ENCODE results near the gene RNF5.

The RNF5 gene

GRCh38 chr6:32175711-32176475, 2.3 kb upstream of the RNF5 start, which contains the start of gene AGPAT1 (continued):
- TF ChIP-seq PRDM10 (tag by site-specific recombination; IDR thresholded peaks at IDR 0.05) (no peak), ZNF580 (tag by site-specific recombination; IDR thresholded peaks at IDR 0.05) (no peak; the same call in 1 of the 2 replicates), GLI4 (tag by site-specific recombination; IDR thresholded peaks at IDR 0.05) (no peak), HIC1 (tag by site-specific recombination; IDR thresholded peaks at IDR 0.05) (0 out of 2 replicates have a peak, but pooled peaks have one; percentile 39), ZSCAN23 (tag by site-specific recombination; IDR thresholded peaks at IDR 0.05) (peak; percentile 41; the same call in 1 of the 2 replicates), ZNF354C (tag by site-specific recombination; IDR thresholded peaks at IDR 0.05; ENCODE audit: borderline replicate concordance, low read depth) (no peak), ZNF184 (tag by site-specific recombination; IDR thresholded peaks at IDR 0.05) (no peak), ZNF513 (tag by site-specific recombination; IDR thresholded peaks at IDR 0.05) (no peak), PATZ1 (tag by site-specific recombination; IDR thresholded peaks at IDR 0.05) (peak; percentile 99), ATF2 (tag by site-specific recombination; IDR thresholded peaks at IDR 0.05; ENCODE audit: low read depth) (no peak), PBX3 (CRISPR knock-in tag; IDR thresholded peaks at IDR 0.05) (peak; percentile 96; the same call in 1 of the 2 replicates), ZNF639 (tag by site-specific recombination; IDR thresholded peaks at IDR 0.05) (no peak), ELK4 (IDR thresholded peaks at IDR 0.05; ENCODE audit: borderline replicate concordance, low read depth, low read length) (0 out of 2 replicates have a peak, but pooled peaks have one; percentile 34), GLI2 (tag by site-specific recombination; IDR thresholded peaks at IDR 0.05; ENCODE audit: borderline replicate concordance, low read depth) (no peak), ZNF624 (tag by site-specific recombination; IDR thresholded peaks at IDR 0.05) (no peak), ZNF837 (tag by site-specific recombination; IDR thresholded peaks at IDR 0.05) (no peak; the same call in 1 of the 2 replicates), KLF10 (tag by site-specific recombination; IDR thresholded peaks at IDR 0.05) (no peak; the same call in 1 of the 2 replicates), ZFP3 (tag by site-specific recombination; IDR thresholded peaks at IDR 0.05; ENCODE audit: low read depth) (no peak), ZSCAN18 (tag by site-specific recombination; IDR thresholded peaks at IDR 0.05) (no peak), ZNF610 (tag by site-specific recombination; IDR thresholded peaks at IDR 0.05; ENCODE audit: borderline replicate concordance) (no peak)

Measured in HEK293 (cell line).